HG03139 (cell line): ENCODE measurements around the gene TMEM163.

Experiments used
- ATAC-seq: cut with Tn5 transposase; IDR thresholded peaks from one replicate; pipeline ENCODE4 v1.9.1; 2021; ENCODE audit not compliant: unreplicated experiment

Gene TMEM163

DNA sequence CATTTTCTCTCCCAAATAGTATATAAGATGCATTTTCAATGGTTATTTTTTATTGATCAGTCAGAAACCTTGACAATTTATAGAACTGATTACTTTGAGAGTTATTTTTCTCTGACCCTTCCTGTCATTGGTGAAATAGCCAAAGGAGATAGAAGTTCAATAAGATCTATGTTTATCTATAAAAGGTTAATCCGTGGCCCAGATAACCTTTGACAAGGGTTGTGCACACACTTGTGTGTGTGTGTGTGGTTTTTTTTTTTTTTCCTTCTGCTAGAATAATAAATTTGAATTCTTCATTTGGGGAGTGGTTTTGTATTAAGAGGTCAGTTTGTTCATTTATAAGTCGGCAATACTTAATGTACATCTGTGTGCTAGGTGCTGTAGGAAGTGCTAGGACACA is 304.9 kb downstream of the TMEM163 start:
- ATAC-seq: no peak

GRCh38 chr2:134413430-134413829 is 305.4 kb downstream of the TMEM163 start:
- ATAC-seq: no peak

DNA sequence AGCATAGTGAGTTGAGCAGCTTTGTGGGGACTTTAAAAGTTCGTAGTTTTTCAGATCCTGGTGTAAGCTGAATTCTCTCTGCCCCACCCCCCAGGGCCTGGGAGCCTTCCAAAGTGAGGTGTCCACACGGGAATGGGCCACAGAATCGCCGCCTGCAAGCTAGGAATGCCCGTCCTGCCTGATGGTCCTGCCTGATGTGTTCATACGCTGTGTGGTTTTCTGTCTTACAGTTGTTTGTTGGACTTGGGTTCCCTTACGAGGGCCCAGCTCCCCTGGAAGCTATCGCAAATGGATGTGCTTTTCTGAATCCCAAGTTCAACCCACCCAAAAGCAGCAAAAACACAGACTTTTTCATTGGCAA is 306.2 kb downstream of the TMEM163 start:
- no peak for ATAC-seq

DNA sequence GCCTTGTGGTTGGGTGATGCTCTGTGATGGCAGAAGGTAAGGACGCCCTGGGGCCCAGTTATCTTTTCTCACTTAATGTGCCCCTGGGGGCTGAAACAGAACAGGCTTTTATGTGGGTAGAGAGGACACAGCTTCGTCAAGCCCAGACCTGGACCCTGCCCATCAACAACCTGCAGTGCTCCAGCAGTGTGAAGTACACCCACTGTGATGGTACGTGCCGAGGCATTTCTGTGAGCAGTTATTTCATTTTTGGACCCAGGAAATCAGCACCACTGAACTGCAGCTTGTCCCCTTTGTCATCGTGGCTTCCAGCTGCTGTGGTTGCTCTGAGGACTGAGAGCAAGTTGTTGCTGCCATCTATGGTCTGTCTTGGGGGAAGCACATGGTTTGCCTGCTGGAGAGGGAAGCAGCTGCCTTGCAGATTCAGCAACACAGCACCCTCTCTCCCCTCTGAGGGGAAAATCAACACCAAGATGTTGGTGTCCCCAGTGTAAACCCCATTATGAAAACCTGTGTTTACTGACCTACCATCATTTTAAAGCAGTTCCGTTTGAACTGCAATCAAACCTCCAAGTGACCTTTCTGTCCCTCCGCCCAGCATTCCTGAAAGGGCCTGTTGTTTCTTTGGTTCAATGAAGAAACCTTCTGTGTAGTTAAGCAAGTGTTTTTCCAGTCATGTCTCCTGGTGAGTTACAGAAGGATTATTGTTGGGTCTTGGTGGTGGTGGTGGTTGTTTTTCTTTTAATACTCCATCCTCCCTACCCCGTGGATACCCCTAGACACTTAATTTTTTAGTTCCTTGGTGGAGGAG is 306.8 kb downstream of the TMEM163 start:
- ATAC-seq: peak; percentile 94

- ATAC-seq: no peak
These were observed 307.4 kb downstream of the TMEM163 start for GRCh38 chr2:134411279-134411827.

DNA sequence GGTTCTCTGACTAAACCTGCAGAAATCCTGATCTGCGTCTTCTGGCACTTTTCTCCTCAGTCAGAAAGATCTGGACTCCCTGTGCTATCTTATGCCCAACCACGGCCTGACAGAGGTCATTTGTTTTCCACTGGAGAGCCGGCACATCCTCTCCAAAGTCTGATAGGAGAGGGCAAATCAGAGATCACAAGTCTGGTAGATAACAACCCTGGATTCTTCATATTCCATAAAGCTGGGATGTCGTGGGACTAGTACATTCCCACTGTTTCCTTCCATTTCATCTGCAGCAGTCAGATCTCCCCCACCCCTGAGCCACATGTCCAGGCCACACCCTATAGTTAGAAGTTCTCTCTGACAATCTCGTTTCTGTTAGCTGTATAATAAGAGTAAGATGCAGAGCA is 308.0 kb downstream of the TMEM163 start:
- no peak for ATAC-seq

DNA sequence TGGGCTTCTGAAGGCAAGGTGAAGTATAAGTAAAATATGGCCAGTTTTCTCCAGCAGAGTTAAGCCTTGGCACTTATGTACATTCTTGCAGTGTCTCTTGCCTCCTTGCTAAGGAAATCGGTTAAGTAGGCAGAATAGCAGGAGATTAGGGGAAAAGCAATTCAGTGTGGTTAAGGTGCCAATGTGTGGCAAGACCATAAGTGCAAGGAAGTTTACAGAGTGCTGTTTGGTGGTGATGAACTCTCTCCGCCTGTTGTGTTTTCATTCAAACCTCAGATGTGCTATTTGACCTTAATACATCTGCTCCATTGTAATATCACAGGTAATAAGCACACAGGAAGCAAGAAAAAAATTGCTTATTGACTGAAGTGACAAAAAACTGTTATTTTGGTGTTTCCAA is 308.8 kb downstream of the TMEM163 start:
- ATAC-seq: no peak

DNA sequence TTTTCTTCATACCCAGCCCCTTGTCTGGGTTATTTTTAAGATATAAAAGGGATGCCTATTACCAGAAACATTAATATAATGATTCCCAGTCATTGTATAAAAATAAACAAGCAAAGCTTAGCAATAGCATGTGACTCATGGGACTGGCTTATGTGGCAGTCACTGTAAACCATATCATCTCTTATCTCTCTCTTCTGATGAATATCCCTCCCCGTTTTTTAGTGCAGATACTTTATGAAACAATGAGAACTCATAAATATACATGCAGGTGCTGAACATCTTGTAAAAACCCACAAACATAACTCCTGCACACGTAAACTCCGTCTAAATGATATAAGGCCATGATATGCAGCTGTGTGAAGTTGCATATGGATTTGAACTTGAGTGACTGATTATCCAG is 310.0 kb downstream of the TMEM163 start:
- no peak for ATAC-seq

GRCh38 chr2:134408386-134408785 is 310.4 kb downstream of the TMEM163 start:
- ATAC-seq: no peak

- no peak for ATAC-seq
These were observed 311.5 kb downstream of the TMEM163 start for GRCh38 chr2:134407154-134407890.

- no peak for ATAC-seq
These were observed 312.1 kb downstream of the TMEM163 start for GRCh38 chr2:134406736-134407135.

- no peak for ATAC-seq
These were observed 312.5 kb downstream of the TMEM163 start for GRCh38 chr2:134406311-134406710.
